Liver (tissue), 9 donors: ENCODE measurements around the gene RNF225. TPM values are rescaled to one million over a fixed set of nuclear protein-coding genes. Genes with fewer than 3 reads are reported as not detected.

ENCODE experiments used
- DNase-seq: peaks from one replicate; pipeline ENCODE4 v3.0.0-alpha.2; 2017; ENCODE audit warnings: low spot score
- H3K27ac ChIP-seq, 2 donors: one replicate each; pipeline ENCODE4 v1.7.0; 2013; ENCODE audit warnings: inconsistent platforms in 2 of 2, low read length in 2 of 2, control low read depth in 1 of 2, low read depth in 1 of 2, mild to moderate bottlenecking in 1 of 2
- H3K27me3 ChIP-seq, 4 donors: one replicate each; pipeline versions ENCODE4 v1.6.1 to v1.7.0; 2013; ENCODE audit warnings: low read length in 3 of 4, inconsistent platforms in 1 of 4, mild to moderate bottlenecking in 1 of 4, moderate library complexity in 1 of 4; ENCODE audit not compliant: control insufficient read depth in 4 of 4, insufficient read depth in 4 of 4
- H3K36me3 ChIP-seq, 4 donors: one replicate each; pipeline versions ENCODE4 v1.6.1 to v1.7.0; 2013; ENCODE audit warnings: low read length in 3 of 4, mild to moderate bottlenecking in 3 of 4, low read depth in 1 of 4, moderate library complexity in 1 of 4; ENCODE audit not compliant: control insufficient read depth in 4 of 4, insufficient read depth in 3 of 4
- H3K4me1 ChIP-seq, 4 donors: one replicate each; pipeline versions ENCODE4 v1.6.1 to v1.7.0; 2013; ENCODE audit warnings: low read length in 3 of 4, mild to moderate bottlenecking in 3 of 4, moderate library complexity in 1 of 4; ENCODE audit not compliant: control insufficient read depth in 4 of 4, insufficient read depth in 4 of 4
- H3K4me3 ChIP-seq, 3 donors: one replicate each; pipeline versions ENCODE4 v1.6.1 to v1.7.0; 2013; ENCODE audit warnings: low read length in 3 of 3, control low read depth in 1 of 3, low read depth in 1 of 3, mild to moderate bottlenecking in 1 of 3
- H3K9ac ChIP-seq, 2 donors: one replicate each; pipeline ENCODE4 v1.7.0; 2013; ENCODE audit warnings: low read length in 2 of 2, mild to moderate bottlenecking in 2 of 2, moderate library complexity in 2 of 2, control low read depth in 1 of 2, low read depth in 1 of 2
- H3K9me3 ChIP-seq, 4 donors: one replicate each; pipeline versions ENCODE4 v1.6.1 to v1.7.0; 2013; ENCODE audit warnings: low read length in 3 of 4; ENCODE audit not compliant: control insufficient read depth in 4 of 4
- FOXA2 ChIP-seq: IDR thresholded peaks from 2 replicates; pipeline ENCODE4 v1.6.1; 2016; ENCODE audit warnings: antibody characterized with exemption
- GABPA ChIP-seq, 2 donors: IDR thresholded peaks in 1 of 2; conservative IDR thresholded peaks in 1 of 2; 2 replicates each; pipeline ENCODE4 v1.6.1; 2016; ENCODE audit warnings: antibody characterized with exemption in 2 of 2, mild to moderate bottlenecking in 1 of 2, moderate library complexity in 1 of 2
- HNF4A ChIP-seq, 2 donors: conservative IDR thresholded peaks; 2 replicates each; pipeline ENCODE4 v1.6.1; 2016; ENCODE audit warnings: antibody characterized with exemption in 2 of 2, mild to moderate bottlenecking in 2 of 2
- HNF4G ChIP-seq: IDR thresholded peaks from 2 replicates; pipeline ENCODE4 v1.6.1; 2016; ENCODE audit warnings: antibody characterized with exemption
- JUND ChIP-seq, 2 donors: IDR thresholded peaks; 2 replicates each; pipeline ENCODE4 v1.6.1; 2016; ENCODE audit warnings: antibody characterized with exemption in 2 of 2
- NR2F2 ChIP-seq: IDR thresholded peaks from 2 replicates; pipeline ENCODE4 v1.6.1; 2016; ENCODE audit warnings: antibody characterized with exemption
- RAD21 ChIP-seq, 2 donors: IDR thresholded peaks; 2 replicates each; pipeline ENCODE4 v1.6.1; 2016; ENCODE audit warnings: antibody characterized with exemption in 2 of 2, mild to moderate bottlenecking in 2 of 2
- RXRA ChIP-seq, 2 donors: IDR thresholded peaks; 2 replicates each; pipeline ENCODE4 v1.6.1; 2017 to 2018; ENCODE audit warnings: antibody characterized with exemption in 2 of 2, mild to moderate bottlenecking in 1 of 2
- SP1 ChIP-seq: IDR thresholded peaks from 2 replicates; pipeline ENCODE4 v1.6.1; 2018; ENCODE audit warnings: antibody characterized with exemption, mild to moderate bottlenecking
- TAF1 ChIP-seq: conservative IDR thresholded peaks from 2 replicates; pipeline ENCODE4 v1.6.1; 2016; ENCODE audit warnings: antibody characterized with exemption, mild to moderate bottlenecking
- YY1 ChIP-seq: IDR thresholded peaks from 2 replicates; pipeline ENCODE4 v1.6.1; 2016; ENCODE audit warnings: antibody characterized with exemption, mild to moderate bottlenecking
- WGBS: extraction: QIAGEN DNeasy Blood & Tissue Kit; methylation state at CpG from one replicate; pipeline ENCODE4 v1.1.7; 2013; 5-methylcytosine and 5-hydroxymethylcytosine counted together
- polyA plus RNA-seq, 2 donors: library from polyadenylated mRNA; stranded (reverse) in 1 of 2; unstranded in 1 of 2; fragments of 200-250 nt in 1 of 2; fragments of >200 nt in 1 of 2; fragmentation: Nextera tagmentation in 1 of 2; extraction: Ambion mirVana in 1 of 2; gene quantifications; one replicate each; pipeline versions ENCODE4 v1.2.1 to v1.2.3, GENCODE V29; 2013 to 2015
- total RNA-seq, 2 donors: library from RNA; depleted of rRNA; stranded (reverse); fragments of >200 nt; gene quantifications; one replicate each; pipeline ENCODE4 v1.2.3, GENCODE V29; 2014
- TF ChIP-seq, protein P1 (sequence below): IDR thresholded peaks from 2 replicates; pipeline ENCODE4 v1.6.1; 2016; ENCODE audit warnings: antibody characterized with exemption
- TF ChIP-seq, protein P2 (sequence below): IDR thresholded peaks from 2 replicates; pipeline ENCODE4 v1.6.1; 2016; ENCODE audit warnings: antibody characterized with exemption
- TF ChIP-seq, protein P3 (sequence below): fragments of 150-350 bp; IDR thresholded peaks from 2 replicates; pipeline ENCODE4 v1.5.1; 2017; ENCODE audit warnings: improper control_type of control experiment, low read depth, low read length; ENCODE audit not compliant: missing input control
- donor health status: healthy.
- donor health status: healthy.
- donor health status: healthy.
- donor health status: healthy.
- donor health status: healthy.

The RNF225 gene
- total and polyA plus RNA-seq, 4 donors = not detected

DNA sequence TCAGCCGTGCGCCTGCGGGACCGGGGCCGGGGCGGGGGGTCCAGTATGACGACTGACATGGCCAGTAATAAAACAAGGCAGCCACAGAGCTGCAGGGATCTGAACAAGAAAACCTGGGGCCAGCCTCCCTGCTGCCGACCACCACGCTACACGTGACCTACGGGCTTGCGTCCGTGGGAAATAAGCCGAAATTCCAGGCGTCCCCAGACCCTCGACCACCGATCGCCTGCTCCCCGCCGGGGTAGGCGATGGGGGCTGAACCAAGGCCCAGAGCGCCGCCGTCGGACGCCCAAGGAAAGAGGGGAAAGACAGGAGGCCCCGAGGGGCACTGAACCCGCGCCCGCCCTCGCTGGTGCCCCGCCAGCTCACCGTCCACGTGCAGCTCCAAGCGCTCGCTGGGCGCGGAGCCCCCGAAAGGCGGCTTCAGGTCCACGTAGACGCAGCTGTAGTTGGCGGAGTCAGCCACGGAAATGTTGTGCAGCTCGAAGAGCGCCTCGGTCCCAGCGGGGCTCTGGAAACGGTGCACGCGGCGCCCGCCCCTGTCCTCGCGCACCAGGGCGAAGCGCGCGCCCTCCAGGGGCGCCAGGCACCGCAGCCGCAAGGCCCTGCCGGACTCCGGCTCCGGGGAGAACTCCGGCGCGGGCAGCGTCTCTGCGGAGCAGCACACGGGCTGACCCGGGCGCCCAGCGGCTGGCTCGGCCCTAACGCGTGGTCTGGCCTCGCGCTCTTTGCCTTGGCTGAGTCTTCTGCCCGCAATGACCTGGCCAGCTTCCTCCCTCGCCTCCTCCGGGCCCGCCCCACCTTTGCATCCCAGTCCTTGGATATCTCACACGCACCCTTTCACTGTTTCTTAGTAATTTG lies 45.2 kb upstream of the RNF225 start:
- H3K36me3 ChIP-seq = peaks cover 0 to 6% (median 2%) of the 10 kb centered on the region in 4 donors
- peak overlapping the region; percentile 25 to 96 (median 65) for H3K4me3 ChIP-seq
- no peak overlapping the region for H3K9ac ChIP-seq
- H3K4me1 ChIP-seq = peaks cover 16 to 72% (median 59%) of the 10 kb centered on the region in 4 donors
- H3K27me3 ChIP-seq = no peaks in the 10 kb centered on the region
- WGBS = 18% methylated on average over 84 of the region's 84 CpGs
- TF ChIP-seq, protein P1, sequence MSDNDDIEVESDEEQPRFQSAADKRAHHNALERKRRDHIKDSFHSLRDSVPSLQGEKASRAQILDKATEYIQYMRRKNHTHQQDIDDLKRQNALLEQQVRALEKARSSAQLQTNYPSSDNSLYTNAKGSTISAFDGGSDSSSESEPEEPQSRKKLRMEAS = no peak
- no peaks in the 10 kb centered on the region for H3K9me3 ChIP-seq
- no peak for DNase-seq
- H3K27ac ChIP-seq = peak overlapping the region in 1 of 2 donors; percentile 37

DNA sequence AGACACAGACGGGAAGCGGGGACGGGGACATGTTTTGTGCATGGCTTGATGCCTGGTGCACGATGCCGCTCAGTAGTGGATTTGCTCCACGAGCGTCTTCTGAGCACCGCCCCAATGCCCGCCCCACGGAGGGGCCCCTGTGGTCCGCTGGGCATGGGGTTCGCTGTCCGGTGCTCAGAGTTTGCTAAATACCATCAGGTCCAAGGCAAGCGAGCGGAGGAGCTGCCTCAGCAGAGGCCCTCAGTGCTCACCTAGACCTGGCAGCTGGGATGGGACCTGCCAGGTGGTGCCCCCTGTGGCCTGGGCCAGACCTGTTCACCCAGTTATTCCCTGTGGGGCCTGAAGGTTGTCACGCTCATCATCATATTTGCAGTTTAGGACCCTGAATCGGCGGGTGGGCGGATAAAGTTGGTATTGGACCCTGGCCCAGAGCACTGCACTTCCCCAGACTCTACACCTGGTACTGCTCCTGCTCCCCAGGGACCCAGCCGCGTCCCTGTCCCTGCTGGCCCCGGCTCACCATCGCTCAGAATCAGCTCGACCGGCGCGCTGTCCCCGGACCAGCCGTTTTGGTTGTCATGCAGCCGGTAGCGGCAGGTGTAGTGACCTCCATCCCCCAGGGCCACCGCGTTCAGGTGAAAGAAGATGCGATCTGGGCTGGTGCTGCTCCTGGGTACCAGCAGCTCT lies 44.4 kb upstream of the RNF225 start:
- H3K27ac ChIP-seq = peak overlapping the region in 1 of 2 donors; percentile 20
- peak overlapping the region; percentile 49 to 96 (median 65) for H3K4me3 ChIP-seq
- peaks cover 20 to 80% (median 65%) of the 10 kb centered on the region in 4 donors for H3K4me1 ChIP-seq
- WGBS = 33% methylated on average over 34 of the region's 34 CpGs
- no peaks in the 10 kb centered on the region for H3K27me3 ChIP-seq
- no peak overlapping the region for H3K9ac ChIP-seq
- no peaks in the 10 kb centered on the region for H3K9me3 ChIP-seq
- TF ChIP-seq, protein P2, sequence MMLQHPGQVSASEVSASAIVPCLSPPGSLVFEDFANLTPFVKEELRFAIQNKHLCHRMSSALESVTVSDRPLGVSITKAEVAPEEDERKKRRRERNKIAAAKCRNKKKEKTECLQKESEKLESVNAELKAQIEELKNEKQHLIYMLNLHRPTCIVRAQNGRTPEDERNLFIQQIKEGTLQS = no peak
- TF ChIP-seq YY1 = no peak
- no peak for TF ChIP-seq RAD21 (IDR thresholded peaks at IDR 0.05)
- no peak for TF ChIP-seq TAF1
- no peak for TF ChIP-seq GABPA (IDR thresholded peaks at IDR 0.05 in 1 of 2, conservative IDR thresholded peaks at IDR 0.05 in 1 of 2)
- TF ChIP-seq, protein P3, sequence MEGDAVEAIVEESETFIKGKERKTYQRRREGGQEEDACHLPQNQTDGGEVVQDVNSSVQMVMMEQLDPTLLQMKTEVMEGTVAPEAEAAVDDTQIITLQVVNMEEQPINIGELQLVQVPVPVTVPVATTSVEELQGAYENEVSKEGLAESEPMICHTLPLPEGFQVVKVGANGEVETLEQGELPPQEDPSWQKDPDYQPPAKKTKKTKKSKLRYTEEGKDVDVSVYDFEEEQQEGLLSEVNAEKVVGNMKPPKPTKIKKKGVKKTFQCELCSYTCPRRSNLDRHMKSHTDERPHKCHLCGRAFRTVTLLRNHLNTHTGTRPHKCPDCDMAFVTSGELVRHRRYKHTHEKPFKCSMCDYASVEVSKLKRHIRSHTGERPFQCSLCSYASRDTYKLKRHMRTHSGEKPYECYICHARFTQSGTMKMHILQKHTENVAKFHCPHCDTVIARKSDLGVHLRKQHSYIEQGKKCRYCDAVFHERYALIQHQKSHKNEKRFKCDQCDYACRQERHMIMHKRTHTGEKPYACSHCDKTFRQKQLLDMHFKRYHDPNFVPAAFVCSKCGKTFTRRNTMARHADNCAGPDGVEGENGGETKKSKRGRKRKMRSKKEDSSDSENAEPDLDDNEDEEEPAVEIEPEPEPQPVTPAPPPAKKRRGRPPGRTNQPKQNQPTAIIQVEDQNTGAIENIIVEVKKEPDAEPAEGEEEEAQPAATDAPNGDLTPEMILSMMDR = no peak
- no peak for TF ChIP-seq NR2F2
- TF ChIP-seq, protein P1 = no peak
- no peak for TF ChIP-seq JUND (IDR thresholded peaks at IDR 0.05)
- TF ChIP-seq SP1 = no peak
- TF ChIP-seq HNF4A (conservative IDR thresholded peaks at IDR 0.05) = no peak
- TF ChIP-seq RXRA (IDR thresholded peaks at IDR 0.05) = no peak
- no peak for TF ChIP-seq HNF4G
- no peak for TF ChIP-seq FOXA2
- H3K36me3 ChIP-seq = peaks cover 0 to 6% (median 0%) of the 10 kb centered on the region in 4 donors
- no peak for DNase-seq

DNA sequence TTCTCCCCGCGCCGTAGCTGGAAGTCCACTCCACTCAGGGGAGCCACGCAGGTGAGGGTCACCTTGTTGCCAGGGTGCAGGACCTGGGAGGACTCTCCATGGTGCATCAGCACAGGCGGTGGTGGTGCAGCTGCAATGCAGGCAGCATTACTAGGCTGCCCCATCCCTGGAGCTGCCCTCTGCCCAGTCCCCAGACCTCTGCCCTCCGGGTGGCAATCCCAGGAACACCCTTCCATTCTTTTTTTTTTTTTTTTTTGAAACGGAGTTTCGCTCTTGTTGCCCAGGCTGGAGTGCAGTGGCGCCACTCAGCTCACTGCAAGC lies 43.9 kb upstream of the RNF225 start:
- peak; percentile 69 to 71 for TF ChIP-seq HNF4A (conservative IDR thresholded peaks at IDR 0.05)
- no peak for TF ChIP-seq TAF1
- TF ChIP-seq RXRA (IDR thresholded peaks at IDR 0.05) = peak in 1 of 2 donors; percentile 22
- 47% methylated on average over 9 of the region's 9 CpGs for WGBS
- Histone ChIP-seq H3K9me3 (no peaks in the 10 kb centered on the region), H3K27ac (peak overlapping the region in 1 of 2 donors; percentile 20), H3K9ac (no peak overlapping the region), H3K27me3 (no peaks in the 10 kb centered on the region), H3K36me3 (peaks cover 0 to 6% (median 0%) of the 10 kb centered on the region in 4 donors), H3K4me3 (peak overlapping the region; percentile 49 to 96 (median 65)), H3K4me1 (peaks cover 23 to 85% (median 67%) of the 10 kb centered on the region in 4 donors)
- DNase-seq = no peak
